HG02840 (cell line): ENCODE data around the gene BPIFB2.
A peak's percentile ranks its signal among the peaks of the same experiment; 100 is the strongest.
"Not testable (repeated sequence)": the region's sequence is repeated elsewhere in the genome, so short reads cannot be mapped to it uniquely, and the experiment has no call there.

Experiments used
- ATAC-seq: cut with Tn5 transposase; IDR thresholded peaks from one replicate; pipeline ENCODE4 v1.9.1; 2021; ENCODE audit warnings: mild to moderate bottlenecking, moderate library complexity, moderate number of reproducible peaks; ENCODE audit not compliant: unreplicated experiment, low FRiP score

The BPIFB2 gene

DNA sequence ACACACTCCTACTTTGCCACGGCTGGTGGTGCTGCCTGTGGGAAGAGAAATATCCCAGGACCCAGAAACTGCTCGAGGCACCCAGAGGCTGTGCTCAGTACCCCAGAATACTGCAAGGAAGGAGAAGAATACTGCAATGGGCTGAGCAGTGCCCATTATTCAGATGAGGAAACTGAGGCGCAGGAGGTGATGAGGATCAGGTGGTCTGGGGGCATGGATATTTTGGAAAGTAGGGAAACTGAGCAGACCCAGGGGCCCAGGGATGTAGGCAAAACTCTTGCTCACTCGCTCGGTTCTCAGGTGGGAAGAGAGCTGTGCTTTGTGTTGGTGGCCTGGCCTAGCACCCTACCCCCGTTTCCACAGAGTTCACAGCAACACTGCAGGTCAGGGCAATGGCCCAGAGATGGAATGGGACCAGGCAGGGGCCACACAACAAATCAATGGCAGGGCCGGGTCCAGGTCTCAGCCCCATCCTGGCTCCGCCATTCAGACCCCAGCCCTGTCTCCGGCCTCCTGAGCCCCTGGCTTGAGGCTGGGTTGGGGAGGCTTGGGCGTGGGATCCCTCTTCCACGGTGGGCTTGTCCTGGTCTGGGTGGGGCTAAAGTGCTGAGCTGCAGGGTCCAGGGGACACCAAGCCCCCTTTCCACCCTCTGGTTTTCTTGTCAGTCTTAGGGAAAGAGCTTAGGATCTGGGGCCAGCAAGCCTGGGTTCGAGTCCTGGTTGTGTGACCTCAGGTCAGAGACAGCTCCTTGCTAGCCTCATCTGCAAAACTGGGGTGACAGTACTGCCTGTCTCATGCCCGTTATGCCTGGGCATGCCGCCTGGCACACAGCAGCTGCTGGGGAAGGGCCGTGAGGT is 37.2 kb upstream of the BPIFB2 start:
- ATAC-seq: no peak

DNA sequence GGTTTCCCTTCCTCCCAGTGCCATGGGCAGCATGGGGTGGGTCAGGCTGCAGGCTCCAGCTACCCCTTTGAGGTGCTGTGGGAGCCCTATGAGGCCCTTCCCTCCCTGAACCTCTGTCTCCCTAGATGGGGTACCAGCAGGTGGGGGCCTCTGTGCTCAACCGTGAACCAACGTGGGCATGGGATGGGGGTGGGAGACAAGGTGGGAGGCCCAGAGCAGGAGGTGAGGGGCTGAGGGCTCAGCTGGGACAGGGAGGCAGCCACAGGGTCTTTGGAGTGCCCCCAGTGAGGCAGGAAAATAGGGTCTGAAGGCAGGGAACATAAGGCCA is 36.6 kb upstream of the BPIFB2 start:
- no peak for ATAC-seq

DNA sequence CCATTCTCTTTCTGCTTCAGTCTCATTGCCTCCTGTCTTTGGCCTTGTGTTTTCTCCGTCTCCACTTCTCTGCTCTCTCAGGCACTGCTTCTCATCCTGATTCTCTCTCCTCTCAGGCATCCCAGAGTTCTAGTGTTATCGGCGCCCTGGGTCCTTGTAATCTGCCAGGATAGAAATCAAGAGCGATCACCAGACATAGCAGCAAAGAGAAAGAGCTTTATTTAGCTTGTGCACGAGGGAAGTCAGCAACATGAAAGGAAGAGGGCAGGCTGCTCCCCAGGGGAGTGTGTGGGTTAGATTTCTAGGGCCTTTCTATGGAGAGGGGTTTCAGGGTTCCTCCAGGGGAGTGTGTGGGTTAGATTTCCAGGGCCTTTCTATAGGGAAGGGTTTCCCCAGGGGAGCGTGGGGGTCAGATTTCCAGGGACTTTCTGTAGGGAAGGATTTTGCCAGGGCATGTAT is 35.8 kb upstream of the BPIFB2 start:
- peak; percentile 23 for ATAC-seq

DNA sequence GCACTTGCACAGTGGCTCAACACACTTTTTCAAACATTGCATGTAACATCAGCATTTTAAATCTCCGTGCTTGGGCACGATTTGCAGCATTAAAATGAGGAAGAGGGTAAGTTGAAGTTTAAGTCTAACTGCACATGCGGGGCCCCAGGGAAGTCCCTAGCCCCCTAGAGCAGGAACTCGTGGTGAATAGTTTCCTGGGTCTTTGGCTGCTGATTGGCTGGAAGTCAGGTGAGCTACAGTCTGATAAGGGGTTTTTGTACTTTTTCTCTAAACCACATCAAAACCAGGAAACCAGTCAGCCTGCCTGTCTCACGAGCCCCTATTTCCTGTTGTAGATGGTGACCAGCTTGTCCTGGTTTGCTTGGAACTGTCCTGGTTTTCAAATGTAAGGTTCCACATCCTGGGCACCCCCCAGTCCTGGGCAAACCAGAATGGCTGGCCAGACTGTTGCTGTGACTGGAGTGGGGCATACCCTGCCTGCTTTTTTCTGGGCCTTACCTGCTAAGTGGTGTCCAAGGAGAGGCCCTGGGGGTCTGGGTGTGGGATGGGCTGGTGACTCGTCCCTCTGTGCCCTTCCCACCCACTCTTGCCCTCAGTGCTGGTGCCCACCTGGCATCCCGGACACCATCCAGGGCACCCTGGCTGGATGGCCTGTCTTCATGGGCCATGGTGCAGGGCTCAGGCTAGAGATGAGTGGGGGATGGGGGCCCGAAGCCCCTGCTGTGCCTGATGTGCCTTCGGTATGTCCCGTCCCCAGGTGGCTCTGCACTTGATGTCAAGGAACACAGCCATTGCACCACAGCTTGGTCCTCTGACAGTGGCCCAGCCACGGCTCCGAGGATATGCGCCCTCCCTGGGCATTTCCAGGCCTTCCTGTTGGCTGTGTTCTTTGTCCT is 35.1 kb upstream of the BPIFB2 start:
- ATAC-seq: peak; percentile 83

DNA sequence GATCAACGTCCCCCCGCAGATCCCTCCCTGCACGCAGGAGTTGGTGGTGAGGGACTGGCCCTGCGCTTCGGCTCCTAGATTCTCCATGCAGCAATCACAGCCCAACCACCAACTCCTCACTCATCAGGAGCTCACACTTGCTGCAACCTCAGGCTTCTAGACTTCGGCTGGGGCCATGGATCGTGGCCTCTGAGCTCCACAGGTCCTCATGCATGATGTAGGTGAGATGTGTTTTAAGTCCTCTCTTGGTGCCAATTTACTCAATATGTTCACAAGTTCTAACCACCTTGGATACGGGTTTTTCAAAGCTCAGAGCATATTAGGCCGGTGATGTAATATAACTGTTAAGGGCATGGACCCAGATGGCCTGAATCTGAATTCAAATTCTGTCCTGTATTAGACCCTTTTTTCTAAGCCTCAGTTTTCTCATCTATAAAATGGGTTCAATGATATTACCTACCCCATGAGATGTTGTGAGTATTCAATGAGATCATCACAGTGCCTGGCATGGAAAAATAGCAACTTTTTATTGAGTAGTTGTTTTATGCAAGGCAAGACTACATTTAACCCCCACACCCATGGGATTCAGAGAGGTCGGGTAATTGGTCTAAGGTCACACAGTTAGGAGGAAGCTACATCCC is 34.3 kb upstream of the BPIFB2 start:
- no peak for ATAC-seq

DNA sequence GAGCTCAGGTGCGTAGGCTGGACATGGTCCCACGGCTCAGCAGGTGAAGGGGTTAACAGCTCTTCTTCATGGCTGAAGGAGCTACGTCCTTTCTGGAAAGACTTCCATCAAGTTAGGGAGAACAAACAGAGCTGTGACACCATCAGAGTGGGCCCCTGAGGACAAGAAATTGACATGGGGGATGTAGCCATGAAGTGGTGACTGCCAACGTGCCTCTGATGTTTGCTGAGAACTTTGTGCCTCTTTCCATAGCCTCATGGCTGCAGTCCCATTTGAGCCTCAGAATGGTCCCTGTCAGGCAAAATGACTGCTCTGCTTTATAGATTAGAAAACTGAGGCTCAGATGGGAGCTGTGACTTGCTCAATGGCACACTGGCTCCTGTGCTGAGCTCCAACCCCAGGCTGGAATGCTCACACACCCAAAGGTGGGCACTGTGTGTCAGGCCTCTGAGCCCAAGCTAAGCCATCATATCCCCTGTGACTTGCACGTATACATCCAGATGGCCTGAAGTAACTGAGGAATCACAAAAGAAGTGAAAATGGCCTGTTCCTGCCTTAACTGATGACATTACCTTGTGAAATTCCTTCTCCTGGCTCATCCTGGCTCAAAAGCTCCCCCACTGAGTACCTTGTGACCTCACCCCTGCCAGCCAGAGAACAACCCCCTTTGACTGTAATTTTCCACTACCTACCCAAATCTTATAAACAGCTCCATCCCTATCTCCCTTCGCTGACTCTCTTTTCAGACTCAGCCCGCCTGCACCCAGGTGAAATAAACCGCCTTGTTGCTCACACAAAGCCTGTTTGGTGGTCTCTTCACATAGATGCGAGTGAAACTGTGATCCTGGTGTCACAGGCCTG is 33.1 kb upstream of the BPIFB2 start:
- ATAC-seq: not testable (repeated sequence)

DNA sequence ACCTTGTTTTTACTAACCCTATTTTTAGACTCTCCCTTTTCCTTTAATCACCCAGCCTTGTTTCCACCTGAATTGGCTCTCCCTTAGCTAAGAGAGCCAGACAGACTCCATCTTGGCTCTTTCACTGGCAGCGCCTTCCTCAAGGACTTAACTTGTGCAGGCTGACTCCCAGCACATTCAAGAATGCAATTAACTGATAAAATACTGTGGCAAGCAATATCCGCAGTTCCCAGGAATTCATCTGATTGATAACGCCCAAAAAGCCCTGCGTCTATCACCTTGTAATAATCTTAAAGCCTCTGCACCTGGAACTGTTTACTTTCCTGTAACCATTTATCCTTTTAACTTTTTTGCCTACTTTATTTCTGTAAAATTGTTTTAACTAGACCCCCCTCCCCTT is 32.4 kb upstream of the BPIFB2 start:
- ATAC-seq: not testable (repeated sequence)

DNA sequence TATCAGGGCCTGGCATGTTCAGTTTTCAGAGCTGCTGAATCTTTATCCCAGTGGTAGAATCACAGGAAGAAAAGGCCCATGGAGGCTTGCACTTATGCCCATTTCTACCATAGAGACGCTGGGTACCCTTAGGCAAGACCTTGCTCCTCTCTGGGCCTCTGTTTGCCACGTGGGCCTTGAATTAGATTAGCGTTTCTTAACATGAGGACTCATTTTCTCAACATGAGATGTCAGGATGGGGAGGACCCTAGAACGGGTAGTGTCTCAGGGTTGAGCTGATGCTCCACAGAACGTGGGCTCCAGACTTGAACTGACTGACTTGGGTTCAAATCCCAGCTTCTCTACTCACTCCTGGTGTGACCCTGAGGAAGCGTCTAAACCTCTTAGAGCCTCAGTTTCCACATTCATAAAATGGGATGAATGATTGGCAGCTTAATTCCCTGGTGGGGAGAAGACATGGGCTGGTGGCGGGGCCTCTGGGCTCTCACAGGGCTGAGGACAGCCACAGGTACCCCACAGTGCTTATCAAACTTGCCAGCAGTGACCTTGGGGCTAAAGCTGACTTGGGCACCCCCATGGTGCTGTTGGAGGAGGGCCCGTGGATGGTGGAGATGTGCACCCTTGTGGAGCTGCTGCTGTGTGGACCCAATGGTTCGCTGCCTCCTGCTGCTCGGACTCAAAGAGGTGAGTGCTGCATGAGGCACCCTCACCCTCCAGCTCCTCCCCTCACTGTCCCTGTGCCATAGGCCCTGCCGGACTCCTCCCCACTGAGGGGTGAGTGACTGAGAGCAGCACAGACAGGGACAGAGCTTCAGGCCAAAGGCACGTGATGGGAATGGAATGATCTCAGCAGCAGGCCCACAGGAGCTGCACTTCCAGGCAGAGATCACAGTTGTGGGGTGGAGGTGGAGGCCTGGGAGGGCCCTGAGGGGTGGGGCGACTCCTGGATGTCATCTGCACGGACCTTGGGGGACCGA is 31.5 kb upstream of the BPIFB2 start:
- ATAC-seq: no peak

DNA sequence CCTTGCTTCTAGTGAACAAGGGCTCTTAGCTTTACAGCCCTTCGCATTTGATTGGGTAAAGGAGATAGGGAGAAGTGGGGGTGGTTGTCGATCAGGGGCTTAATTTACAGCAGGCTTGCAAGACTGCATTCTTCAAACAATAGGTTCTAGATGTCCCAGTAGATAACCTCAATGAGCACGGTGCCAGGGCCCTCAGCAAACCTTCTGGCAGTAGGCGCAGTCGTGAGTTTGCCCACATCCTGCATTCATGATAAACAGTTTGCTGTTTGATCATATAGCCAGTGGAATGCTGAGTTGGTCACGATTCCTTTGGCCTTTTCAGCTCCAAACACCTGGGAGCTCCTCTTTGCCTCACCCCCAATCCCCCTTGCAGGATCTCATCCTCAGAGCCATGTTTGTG is 30.8 kb upstream of the BPIFB2 start:
- ATAC-seq: no peak

DNA sequence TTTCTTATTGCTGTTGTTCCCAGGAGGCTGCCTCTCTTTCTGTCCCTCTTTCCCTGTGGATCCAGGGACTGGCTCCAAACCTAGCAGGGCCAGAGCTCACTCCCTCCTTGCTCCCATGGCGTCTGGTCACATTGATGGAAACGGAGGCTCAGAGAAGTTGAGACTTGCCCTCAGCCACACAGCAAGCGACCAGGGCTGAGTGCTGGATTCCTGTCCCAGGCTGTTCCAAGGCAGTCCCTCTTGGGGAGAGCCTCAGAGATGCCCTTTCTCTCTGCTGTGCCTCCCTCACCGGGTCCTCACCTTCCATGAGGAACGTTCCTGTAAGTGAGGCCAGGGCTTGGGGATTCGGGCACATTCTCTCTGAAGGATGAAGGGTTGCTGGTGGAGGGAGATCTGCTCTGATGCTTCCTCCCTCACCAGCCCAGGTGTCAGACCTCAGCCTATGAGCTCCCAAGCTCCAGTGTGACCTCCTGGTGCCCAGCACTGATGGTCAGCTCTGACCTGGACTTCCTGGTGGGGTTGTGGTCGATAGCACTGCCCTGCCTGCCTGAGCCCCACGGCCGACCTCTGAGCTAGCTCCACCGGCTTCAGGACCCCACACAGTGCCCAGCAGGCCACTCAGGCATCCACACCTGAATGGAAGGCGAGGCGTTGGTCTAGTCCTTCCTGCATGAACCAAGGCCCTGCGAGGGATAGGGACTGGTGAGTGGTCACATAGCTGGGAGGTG is 30.1 kb upstream of the BPIFB2 start:
- no peak for ATAC-seq

DNA sequence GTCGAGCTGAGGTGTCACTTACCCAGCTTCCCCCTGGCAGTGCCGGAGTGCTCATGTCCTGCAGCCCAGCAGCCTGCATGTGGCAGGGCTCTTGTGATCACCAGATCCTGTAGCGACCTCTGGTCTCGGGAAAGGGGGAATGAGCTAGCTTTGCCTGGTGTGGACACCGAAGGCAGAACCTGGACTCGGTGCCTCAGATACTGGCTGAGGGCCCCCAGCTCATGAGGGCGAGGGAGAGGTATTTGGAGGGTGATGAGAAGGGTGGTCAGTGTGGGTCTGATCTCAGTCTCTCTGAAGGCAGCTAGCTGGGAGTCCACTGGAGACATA is 29.5 kb upstream of the BPIFB2 start:
- no peak for ATAC-seq

DNA sequence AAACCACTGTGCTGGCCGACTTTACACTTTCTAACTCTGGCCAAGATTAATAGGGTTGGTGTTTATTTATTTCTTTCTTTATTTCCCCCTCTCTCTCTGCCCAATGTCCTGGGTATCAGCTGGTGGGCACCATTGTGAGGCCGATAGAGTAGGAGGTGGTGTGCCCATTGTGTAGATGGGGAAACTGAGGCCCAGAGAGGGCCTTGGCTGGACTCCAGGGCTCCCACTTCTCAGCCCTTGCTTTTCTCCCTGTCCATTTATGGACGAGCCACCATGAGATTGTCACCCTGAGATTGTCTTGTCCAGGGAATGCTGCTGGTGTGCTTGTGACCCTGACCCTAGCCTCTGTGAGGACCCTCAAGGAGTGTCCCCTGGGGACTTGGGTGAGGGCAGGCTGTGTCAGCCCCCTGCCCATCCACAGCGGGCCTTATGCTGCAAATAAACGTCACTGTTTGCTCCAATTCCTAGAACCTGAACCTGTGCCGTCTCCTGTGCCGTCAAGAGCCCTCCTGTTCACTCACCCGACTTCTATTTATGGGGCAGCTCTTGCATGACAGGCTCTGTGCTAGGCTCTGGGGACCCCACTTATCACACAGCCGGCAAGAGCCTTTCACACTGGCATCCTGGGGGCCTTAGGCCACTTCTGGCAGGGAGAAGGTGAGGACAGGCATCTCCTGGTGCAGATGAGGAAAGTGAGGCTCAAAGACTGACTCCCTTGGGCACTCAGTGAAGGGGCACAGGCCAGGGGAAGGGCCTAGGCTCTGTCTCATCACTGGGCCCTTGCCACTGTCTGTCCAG is 28.1 kb upstream of the BPIFB2 start:
- ATAC-seq: no peak

DNA sequence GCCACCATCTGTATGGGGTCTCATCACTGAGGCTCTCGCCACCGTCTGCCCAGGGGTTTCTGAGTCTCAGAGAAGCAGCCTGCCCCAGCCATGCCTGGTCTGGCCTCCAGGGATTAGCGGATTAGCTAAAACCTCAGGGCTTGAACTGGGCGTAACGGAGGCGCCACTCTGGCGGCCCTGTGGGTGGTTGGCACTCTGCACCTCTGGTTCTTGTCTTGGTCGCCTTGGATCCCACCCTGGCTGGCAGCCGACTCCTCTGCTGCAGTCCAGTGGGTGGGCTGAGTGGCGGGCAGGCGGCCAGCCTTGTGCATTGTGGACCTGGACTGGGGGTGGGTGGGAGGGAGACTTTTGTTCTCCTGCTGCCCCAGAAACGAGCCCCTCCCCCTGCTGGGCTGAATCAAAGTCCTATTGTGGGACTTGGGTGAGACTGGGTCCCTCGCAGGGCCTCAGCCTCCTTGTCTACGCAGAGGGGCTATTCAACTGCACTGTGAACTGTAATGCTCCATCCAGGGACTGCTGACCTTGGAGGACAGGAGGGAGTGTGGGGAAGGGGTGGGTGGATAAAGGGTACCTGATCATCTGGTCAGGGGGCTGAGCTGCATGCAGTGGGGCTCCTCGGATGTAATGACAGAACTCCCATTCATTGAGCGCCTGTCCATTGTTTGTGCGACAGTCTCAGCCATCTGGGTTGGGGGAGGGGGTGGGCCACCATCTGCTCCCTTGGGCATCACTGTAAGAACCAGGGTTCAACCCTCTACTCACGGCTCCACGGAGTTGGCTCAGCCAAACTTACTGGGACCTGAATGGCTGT is 27.2 kb upstream of the BPIFB2 start:
- no peak for ATAC-seq

DNA sequence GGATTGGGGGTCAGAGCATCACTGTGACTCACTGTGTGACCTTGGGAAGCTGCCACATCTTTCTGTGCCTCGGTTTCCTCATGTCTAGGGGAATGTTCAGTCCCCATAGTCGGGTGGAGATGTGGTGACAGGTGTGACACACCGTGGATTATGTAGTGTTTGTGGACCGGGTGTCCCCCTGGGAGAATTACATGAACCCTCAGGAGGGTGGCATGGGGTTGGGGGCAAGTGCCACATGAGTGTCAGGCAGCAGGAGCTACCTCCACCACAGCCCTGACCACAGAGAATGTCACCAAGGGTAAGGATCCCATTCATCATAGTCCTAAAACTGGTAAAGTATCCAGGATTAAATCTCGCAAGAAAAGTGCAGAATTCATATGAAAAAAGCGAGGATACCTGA is 26.5 kb upstream of the BPIFB2 start:
- ATAC-seq: no peak

DNA sequence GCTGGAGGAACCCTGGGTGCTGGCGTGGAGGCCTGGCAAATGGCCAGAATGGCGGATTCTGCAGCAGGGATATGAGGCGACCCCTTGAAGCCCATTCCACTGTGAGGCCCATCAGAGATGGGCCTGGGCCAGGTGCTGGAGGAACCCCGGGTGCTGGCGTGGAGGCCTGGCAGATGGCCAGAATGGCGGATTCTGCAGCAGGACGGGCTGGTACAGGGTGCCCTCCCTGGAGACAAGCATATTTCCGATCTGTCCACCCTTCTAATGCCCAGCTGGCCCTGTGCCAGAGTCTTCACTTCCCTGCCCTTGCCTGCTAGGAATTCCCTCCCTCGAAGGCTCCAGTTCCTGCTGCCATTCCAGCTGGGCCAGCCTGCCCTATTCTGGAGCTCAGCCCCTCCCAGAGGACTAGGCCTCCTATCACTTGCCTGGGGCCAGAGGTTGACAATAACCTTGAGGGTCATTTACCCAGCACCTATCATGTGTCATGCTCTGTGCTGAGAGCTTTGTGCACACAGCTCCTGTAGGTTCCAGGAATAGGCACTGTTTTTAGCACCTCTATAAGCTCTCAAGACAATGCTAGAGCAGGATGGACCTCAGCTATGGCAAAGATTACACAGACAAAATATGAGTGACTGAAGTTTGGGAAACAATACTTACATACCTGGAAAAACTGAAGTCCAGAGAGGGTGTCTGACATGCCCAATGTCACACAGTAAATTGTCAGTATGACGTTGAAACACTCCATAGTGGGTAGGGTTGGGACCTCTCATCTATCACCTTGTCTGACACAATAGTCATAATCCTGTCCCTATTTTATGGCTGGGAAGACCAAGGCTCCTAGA is 24.7 kb upstream of the BPIFB2 start:
- no peak for ATAC-seq
